LNCaP clone FGC (cell line): ENCODE data around the gene GPX2.

Experiments
- DNase-seq: peaks from one replicate; pipeline ENCODE4 v3.0.0-alpha.2; 2011; ENCODE audit warnings: low read depth
- H3K4me3 ChIP-seq: 2 replicates; pipeline ENCODE4 v1.5.1; 2011; ENCODE audit warnings: mild to moderate bottlenecking, low read depth, low read length, control low read depth
- TF ChIP-seq, protein P1 (sequence below): IDR thresholded peaks from 2 replicates; pipeline ENCODE4 v1.5.1; 2012; ENCODE audit warnings: mild to moderate bottlenecking; ENCODE audit not compliant: control insufficient read depth, insufficient read depth; ENCODE audit errors: extremely low read depth

GPX2 gene

DNA sequence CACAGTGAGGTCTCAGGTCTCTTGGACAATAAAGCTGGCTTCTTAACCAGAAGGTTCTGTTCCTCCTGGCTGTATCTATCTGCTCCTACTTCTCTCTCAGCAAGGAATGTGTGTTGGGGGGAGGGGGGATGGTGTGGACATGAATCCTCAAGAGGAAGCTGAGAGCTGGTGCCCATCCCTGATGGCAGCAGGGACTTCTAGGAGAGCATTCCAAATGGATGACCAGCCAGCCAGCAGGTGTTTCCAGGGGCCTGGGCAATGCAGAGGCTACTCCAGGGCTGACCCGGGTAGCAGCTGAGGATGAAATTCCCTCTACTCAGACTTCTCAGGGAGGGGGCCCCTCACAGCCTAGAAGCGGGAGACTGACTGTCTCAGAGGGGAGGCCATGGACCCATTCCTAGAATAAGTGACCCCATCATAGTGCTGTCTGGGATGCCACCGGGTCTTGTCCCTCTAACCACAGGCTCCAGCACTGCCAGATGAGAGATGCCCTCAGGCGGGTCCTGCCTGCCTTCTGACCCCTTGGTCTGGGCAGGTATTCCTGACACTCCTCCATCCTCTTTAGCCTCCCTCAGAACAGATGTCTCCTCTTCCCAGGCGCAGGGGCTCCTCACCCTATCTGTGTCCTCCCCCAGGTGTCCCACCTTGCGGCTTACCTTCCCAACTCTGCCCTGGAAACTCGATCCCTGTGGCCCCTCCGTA, 28.4 kb upstream of the GPX2 start:
- peak overlapping the region; percentile 55 for H3K4me3 ChIP-seq
- TF ChIP-seq, protein P1, sequence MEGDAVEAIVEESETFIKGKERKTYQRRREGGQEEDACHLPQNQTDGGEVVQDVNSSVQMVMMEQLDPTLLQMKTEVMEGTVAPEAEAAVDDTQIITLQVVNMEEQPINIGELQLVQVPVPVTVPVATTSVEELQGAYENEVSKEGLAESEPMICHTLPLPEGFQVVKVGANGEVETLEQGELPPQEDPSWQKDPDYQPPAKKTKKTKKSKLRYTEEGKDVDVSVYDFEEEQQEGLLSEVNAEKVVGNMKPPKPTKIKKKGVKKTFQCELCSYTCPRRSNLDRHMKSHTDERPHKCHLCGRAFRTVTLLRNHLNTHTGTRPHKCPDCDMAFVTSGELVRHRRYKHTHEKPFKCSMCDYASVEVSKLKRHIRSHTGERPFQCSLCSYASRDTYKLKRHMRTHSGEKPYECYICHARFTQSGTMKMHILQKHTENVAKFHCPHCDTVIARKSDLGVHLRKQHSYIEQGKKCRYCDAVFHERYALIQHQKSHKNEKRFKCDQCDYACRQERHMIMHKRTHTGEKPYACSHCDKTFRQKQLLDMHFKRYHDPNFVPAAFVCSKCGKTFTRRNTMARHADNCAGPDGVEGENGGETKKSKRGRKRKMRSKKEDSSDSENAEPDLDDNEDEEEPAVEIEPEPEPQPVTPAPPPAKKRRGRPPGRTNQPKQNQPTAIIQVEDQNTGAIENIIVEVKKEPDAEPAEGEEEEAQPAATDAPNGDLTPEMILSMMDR = no peak
- no peak for DNase-seq

GRCh38 chr14:64970041-64970440, 27.5 kb upstream of the GPX2 start:
- H3K4me3 ChIP-seq = no peak overlapping the region
- TF ChIP-seq, protein P1 = no peak
- no peak for DNase-seq

DNA sequence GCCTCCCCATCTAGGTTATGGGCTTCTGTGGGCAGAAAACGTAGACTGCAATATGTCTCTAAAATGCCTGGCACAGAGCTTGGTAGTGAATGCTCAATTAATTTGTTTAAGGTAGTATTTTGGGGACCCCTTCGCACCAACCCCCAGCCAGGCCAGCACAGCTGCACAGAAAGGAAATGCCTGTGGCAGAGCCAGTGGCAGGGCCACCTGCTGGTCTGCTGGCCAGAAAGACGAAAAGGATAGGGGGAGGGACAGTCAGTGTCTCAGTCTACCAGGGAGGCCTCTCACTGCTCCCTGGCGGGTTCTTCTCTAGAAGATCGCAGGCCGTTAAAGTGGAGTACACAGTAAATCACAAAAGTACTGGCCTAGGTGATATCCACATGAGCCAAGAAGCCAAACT, 26.1 kb upstream of the GPX2 start:
- DNase-seq = no peak
- TF ChIP-seq, protein P1 = no peak
- H3K4me3 ChIP-seq = no peak overlapping the region

GRCh38 chr14:64968167-64968566, 25.6 kb upstream of the GPX2 start:
- TF ChIP-seq, protein P1 = no peak
- DNase-seq = no peak
- no peak overlapping the region for H3K4me3 ChIP-seq

DNA sequence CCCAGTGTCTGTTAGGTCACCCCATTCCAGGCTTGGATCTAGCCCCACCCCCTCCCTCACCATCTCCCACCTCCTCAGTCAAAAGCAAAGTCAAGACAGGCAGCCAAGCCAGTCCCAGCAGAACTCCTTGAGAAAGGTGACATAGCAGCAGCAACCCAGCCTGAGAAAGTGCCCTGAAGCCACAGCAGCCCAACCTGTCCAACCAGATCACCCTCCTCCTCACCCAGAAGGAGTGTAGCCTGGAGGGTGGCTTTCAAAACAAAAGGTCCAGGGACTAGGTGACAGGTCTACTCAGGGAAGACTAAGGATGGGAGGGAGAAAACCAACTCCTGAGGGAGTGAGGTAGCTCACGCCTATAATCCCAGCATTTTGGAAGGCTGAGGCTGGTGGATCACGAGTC, 24.4 kb upstream of the GPX2 start:
- peak; percentile 80 for DNase-seq
- H3K4me3 ChIP-seq = no peak overlapping the region
- TF ChIP-seq, protein P1 = no peak

DNA sequence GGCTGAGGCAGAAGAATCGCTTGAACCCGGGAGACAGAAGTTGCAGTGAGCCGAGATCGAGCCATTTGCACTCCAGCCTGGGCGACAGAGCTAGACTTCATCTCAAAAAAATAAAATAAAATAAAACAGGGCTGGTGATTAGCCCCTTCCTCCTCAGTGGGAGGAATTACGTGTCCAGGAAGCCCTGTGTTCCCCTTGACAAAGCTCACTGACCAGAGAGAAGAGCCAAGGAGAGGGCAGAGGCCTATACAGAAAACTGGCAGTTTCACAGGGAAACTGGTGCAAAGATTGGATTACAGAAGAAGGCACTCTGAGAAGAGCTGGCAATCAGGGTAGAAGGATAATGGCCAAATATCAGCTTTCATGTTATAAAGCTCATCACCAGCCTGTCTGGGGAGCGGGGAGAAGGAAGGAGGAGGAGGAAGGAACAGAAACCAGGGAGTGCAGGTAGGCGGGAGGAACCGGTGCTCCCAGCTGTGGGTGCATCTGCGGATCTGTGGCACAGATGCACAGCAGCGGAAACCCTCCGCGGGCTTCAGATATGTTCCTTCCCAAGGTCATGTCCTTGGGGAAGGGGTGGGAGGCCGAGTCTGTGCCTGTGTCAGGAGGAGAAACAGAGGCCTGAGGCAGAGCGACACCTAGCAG, 22.9 kb upstream of the GPX2 start:
- TF ChIP-seq, protein P1 = no peak

More for the DNA sequence above, 22.9 kb upstream of the GPX2 start:
- no peak overlapping the region for H3K4me3 ChIP-seq
- no peak for DNase-seq
